NCI-H226 (cell line): ENCODE measurements around the gene CHCHD1.
"Not testable (repeated sequence)": the region's sequence is repeated elsewhere in the genome, so short reads cannot be mapped to it uniquely, and the experiment has no call there.

Source experiments
- DNase-seq: peaks from one replicate; pipeline ENCODE4 v3.0.0-alpha.2; 2015

CHCHD1 gene

DNA sequence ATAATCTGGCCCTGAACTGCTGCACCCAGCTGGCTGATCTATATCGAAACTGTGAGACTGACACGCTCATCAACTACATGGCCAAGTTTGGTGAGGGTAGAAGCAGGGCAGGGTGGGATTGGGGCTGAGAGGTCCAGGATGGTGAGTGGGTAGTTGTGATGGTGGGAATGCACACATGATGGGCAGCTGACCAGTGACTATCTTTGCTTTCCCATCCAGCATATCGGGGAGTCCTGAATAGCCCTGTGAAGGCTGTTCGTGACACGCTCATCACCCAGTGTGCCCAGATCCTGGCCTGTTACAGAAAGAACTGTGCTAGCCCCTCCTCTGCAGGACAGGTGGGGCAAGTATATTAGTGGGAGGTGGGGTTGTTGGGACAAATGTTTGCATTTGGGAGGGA lies 12.5 kb upstream of the CHCHD1 start:
- no peak for DNase-seq

DNA sequence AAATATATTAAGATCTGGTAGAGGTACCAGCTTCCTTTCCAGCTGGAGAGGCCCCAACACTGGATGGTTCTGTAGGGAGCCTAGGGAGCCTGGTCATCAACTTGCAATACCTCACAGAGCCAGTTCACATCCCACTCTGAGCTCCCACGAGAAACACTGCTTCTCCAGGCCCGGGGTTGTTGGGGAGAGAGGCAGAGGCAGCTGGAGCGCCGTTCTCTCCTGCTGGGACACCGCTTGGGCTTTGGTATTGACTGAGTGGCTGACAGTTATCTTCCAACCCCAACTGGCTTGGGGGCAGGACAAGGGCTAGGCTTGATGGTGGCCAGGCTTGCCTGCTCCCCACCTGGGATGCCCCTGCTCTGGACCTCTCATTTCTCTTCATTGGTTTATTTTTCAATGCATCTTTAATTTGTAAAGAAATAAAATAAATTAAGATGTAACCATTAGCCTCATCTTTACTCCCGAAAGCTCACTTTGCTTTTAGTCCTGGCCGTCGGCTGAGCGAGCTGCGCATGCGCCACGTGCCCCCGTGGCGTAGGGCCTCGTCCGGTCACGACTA lies 10.0 kb upstream of the CHCHD1 start:
- DNase-seq, result no peak

DNA sequence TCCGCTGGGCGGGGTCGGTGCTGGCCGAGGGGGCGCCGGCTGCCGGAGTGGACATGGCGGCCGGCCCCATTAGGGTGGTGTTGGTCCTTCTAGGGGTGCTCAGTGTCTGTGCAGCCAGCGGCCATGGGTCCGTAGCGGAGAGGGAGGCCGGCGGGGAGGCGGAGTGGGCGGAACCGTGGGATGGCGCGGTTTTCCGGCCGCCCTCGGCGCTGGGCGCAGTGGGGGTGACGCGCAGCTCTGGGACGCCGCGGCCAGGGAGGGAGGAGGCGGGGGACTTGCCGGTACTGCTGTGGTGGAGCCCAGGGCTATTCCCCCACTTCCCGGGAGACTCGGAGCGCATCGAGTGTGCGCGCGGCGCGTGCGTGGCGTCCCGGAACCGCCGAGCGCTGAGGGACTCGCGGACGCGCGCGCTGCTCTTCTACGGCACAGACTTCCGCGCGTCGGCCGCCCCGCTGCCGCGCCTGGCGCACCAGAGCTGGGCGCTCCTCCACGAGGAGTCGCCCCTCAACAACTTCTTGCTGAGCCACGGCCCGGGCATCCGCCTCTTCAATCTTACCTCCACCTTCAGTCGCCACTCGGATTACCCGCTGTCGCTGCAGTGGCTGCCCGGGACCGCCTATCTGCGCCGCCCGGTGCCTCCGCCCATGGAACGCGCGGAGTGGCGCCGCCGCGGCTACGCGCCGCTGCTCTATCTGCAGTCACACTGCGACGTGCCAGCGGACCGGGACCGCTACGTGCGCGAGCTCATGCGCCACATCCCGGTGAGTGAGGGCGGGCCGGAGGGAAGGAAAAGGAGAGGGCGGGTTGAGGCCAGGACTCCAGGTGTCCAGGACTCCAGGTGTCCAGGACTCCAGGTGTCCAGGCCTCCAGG lies 9.3 kb upstream of the CHCHD1 start:
- DNase-seq, result peak; percentile 89

DNA sequence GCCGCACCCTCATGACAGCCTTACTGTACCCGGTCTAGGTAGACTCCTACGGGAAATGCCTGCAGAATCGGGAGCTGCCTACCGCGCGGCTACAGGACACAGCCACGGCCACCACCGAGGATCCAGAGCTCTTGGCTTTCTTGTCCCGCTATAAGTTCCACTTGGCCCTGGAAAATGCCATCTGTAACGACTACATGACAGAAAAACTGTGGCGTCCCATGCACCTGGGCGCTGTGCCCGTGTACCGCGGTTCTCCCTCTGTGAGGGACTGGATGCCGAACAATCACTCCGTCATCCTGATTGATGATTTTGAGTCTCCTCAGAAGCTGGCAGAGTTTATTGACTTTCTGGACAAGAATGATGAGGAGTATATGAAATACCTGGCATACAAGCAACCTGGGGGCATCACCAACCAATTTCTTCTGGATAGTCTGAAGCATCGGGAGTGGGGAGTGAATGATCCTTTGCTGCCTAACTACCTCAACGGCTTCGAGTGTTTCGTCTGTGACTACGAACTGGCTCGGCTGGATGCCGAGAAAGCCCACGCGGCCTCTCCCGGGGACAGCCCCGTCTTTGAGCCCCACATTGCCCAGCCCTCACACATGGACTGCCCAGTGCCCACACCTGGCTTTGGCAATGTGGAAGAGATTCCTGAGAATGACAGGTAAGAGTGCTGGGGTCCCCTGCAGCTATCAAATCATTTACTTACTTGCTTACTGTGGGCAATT lies 8.5 kb upstream of the CHCHD1 start:
- no peak for DNase-seq

DNA sequence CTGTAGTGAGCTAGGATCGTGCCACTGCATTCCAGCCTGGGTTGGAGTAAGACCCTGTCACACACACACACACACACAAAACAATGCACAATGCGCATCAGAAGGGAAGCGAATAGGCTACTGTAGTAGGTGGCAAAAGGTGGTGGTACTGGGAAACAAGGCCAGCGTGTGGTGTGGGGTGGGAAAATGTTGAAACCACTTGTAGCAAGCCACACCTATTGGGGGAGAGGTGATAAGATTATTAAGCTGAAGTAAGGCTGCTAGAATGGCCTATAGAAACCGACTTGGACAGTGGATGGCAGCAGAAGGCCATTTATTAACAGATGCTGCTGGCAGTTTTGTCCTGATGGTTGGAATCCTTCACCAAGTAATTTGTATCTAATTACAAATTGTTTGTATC lies 7.2 kb upstream of the CHCHD1 start:
- peak; percentile 30 for DNase-seq

DNA sequence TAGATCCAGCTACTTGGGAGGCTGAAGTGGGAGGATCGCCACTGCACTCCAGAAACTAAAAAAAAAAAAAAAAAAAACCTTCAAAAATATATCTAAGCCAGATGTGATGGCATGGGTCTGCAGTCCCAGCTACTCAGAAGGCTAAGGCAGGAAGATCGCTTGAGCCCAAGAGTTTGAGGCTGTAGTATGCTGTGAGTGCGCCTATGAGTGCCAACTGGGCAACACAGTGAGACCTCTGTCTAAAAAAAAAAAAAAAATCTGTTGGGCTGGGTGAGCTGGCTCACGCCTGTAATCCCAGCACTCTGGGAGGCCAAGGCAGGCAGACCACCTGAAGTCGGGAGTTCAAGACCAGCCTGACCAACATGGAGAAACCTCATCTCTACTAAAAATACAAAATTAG lies 2.8 kb upstream of the CHCHD1 start:
- no peak for DNase-seq

DNA sequence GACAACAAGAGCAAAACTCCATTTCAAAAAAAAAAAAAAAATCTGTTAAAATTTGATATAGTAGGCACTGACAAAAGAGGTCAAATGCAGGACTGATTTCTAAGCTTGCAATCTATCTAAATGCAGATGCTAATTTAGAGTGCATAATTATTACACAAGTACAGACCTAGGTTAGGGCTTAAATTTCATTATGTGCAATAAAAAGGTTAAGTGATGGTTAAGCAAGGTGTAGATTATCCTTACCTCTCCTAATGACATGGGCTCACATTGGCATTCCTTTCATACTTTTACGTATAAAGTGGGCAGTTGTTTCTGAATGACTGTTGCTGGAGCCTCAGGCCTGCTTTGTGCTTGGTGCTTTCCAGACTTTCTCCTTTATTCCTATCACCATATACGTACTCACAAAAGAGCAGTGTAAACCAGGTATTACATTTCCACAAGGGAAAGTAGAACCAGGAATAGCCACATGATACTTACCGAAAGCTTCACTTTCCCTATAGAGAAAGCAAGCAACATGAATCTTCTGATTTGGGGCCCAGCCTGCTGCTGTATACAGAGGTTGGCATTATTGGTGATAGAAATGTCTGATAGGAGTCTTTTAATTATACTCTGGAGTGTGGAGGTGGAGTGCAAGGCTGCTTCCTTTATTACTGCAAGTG lies 2.2 kb upstream of the CHCHD1 start:
- DNase-seq, result no peak

DNA sequence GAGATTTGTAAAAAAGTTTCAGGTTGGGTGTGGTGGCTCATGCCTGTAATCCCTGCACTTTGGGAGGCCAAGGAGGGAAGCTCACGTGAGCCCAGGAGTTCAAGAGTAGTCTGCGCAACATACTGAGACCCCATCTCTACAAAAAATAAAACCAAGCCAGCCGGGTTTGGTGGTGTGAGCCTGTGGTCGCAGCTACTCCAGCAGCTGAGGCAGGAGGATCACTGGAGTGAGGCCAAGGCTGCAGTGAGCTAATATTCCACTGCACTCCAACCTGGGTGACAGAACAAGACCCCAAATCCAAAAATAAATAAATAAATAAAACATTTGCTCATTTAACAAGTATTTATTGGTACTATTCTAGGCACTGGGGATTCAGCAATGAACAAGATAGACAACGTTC lies 1.5 kb upstream of the CHCHD1 start:
- no peak for DNase-seq

DNA sequence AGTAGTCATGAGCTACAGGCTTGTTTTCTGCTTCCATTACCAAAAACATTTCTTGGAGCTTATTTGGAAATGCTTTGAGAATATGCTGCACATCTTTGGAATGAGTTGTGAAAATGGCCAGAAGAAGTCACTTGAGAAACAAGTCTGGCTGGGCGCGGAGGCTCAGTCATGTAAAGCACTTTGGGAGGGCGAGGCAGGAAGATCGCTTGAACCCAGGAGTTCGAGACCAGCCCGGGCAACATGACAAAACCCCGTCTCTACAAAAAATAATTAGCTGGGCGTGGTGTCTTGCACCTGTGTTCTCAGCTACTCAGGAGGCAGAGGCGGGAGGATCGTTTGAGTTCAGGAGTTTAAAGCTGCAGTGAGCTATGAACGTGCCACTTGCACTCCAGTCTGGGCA lies 882 bp upstream of the CHCHD1 start:
- DNase-seq, result no peak

DNA sequence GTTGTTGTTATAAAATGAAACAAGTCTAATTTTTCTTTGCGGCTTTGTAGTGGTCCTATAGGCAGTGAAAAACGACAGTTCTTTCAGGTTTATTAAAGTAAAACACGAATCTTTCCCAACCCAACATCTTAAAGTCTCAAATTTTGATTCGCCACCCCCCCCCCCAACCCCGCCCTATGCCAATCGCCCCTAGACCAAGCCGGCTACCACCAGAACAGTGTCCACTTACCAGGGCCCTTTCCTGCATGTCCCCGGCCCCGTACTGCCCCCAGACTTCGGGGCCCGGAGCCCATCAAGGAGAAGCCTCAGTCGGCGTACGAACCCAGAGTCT lies 335 bp upstream of the CHCHD1 start:
- no peak for DNase-seq

DNA sequence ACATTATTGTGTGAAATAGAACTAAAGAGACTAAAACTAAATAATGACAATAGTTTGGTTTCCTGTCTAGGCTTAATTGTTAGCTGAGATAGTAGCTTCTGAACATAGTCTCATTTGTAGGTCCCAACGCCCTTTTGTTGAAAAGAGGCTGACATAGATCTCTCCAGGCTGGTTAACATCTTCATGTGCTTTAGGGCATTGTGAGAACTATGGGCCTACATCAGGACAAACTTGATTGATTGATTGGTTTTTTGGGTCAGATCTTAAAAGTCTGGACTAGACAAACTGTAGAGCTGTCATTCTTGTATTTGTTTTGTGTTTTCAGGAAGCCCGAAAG lies 869 bp downstream of the CHCHD1 start:
- DNase-seq, result no peak

DNA sequence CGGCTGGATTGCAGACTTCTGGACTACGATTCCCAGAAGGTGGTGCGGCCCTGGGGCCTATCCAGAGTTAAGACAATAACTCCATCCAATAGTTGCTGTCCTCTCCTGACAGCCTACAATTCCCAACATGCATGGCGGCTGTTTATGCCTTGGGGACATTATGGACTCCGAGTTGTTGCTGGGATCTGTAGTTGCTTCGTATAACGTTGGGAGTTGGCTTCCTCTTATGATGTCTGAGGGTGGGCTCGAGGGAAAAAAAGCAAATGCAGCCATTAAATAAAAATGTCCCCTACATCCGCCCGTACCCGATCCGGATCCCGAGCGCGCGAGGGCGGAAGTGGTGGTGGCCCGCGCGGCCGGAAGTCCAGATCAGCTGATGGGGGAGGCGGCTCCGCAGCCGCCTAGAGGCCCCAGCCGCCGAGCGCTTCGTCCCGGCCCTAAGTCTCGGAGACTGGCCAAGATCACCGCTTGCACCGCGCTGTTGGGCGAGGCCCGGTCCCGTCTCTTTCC lies 3.4 kb downstream of the CHCHD1 start, which contains the start of gene ZSWIM8:
Gene ZSWIM8, plus strand, starts transcription at position 396 of the 510 bp plus-strand sequence. CDS start 273 bp downstream, outside the sequence.
- DNase-seq, result peak; percentile 90

DNA sequence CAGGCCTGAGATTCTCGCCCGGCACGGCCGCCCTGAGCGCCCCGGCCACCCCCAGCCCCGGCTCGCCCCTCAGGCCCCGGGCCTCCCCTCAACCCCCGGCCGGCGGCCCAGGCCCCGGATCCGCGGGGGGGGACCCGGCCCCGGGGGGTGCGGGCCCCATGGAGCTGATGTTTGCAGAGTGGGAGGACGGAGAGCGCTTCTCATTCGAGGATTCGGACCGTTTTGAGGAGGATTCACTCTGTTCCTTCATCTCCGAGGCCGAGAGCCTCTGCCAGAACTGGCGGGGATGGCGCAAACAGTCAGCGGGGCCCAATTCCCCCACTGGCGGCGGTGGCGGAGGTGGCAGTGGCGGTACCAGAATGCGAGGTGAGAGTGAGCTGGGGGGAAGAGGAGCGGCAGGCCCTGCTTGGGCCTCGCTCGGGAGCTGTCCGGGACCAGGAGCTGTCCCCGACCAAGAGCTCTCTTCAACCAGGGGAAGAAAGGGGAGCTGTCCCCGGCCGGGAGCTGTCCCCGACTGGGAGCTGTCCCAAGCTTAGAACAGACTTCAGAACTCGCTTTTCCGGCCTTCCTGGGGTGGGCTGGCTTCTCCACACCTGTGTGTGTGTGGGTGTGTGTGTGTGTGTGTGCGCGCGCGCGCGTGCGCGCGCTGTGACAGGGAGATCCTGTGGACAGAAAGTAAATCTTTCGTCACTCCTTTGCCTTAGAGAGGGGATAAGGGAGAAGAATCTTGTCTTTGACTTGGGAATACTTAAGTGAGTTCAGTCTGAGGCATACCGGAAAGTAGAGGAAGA lies 4.1 kb downstream of the CHCHD1 start:
- no peak for DNase-seq

DNA sequence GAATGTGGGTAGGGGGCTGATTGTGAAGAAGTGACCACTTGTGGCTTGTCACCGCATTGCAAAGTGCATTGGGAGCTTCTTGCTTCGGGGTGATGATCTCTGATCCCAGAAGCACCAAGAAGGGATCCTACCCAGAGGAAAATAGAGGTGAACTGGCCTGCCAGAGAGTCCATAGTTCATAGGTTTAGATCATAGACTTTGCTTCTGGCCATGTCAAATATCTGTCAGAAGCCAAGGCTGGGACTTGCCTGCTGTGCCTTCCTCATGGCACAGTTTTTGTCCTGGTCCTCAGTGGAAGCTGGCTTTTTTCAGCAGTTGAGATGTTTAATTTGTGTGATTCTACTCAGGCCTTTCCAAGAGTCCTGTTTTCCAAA lies 4.7 kb downstream of the CHCHD1 start:
- DNase-seq, result no peak

DNA sequence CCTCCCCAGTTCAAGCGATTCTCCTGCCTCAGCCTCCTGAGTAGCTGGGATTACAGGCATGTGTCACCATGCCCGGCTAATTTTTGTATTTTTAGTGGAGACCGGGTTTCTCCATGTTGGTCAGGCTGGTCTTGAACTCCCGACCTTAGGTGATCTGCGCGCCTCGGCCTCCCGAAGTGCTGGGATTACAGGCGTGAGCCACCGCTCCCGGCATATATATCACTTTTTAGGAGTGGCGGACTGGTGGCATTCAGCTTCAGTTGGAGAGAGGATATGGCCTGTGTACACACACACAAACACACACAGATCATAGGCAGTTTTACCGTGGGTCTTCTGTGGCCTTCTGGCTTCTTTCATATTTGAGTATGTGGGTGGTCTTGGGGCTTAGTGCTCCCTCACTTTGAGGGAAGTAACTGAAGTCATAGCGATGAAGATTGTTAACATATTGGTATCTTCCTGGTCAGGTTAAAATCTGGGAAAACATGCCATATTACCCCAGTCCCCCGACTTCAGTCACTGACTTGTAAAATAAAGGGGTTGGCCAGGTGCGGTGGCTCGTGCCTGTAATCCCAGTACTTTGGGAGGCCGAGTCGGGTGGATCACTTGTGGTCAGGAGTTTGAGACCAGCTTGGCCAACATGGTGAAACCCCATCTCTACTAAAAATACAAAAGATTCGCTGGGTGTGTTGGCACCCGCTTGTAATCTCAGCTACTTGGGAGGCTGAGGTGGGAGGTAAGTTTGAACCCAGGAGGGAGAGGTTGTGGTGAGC lies 5.4 kb downstream of the CHCHD1 start:
- not testable (repeated sequence) for DNase-seq

DNA sequence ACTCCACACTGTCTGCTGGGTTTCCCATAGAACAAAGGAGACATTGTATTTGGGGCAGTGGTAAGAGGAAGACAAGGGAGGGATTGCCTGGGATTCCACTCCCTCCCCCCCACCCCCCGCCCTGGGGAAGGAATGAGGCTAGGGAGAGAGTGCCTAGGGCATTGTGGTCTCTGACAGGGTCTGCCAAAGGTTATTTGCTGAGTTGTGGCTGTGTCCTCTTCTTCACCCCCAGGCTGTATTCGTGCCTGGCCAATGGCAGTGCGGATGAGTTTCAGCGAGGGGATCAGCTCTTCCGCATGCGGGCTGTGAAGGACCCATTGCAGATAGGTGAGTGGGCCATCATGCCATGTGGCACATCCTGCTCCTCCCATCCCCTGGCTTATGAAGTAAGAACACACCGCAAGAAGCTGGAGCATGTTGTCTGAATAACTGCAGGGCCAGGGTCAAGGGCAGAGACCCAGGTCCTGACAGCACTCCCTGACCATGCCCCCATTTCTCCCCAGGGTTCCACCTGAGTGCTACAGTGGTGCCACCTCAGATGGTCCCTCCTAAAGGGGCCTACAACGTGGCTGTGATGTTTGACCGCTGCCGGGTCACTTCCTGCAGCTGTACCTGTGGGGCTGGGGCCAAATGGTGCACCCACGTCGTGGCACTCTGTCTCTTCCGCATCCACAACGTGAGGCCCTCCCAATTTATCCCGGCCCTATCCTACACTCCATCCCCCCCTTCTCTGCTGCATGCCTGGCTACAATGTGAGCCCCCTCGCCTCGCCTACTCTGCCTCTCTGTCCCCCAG lies 7.2 kb downstream of the CHCHD1 start:
- no peak for DNase-seq

DNA sequence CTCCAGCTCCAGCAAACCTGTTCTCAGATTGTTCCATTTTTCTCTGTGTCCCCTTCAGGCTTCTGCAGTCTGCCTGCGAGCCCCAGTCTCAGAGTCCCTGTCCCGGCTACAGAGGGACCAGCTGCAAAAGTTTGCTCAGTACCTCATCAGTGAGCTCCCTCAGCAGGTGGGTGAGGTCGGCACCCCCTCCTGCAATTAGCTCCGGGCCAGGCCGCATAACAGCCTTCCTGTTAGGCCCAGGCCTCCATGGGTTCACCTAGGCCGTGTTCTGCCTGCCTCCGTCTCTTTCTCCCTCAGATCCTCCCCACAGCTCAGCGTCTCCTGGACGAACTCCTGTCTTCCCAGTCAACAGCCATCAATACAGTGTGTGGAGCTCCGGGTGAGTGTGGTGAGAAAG lies 7.8 kb downstream of the CHCHD1 start:
- no peak for DNase-seq

DNA sequence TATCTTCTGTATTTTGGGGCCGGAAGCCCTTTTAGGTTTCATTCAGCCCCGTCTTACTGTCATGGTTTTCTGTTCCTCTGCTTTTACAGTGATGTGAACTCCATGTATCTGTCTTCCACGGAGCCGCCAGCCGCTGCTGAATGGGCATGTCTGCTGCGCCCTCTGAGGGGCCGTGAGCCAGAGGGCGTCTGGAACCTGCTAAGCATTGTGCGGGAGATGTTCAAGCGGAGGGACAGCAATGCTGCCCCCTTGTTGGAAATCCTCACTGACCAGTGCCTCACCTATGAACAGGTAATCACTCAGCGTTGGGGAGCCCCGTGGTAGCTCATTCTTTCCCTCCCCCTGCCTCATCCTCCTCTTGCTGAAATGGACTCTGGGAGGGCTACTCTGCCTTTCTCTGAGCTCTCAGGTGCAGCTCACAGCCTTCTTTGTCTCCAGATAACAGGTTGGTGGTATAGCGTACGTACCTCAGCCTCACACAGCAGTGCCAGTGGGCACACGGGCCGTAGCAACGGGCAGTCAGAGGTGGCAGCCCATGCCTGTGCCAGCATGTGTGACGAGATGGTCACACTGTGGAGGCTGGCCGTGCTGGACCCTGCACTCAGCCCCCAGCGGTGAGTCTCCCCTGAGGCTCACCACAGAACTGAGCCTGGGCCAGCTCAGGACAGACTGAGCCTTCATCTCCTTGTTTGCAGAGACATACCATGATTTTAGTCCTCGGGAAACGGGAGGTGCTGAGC lies 9.2 kb downstream of the CHCHD1 start:
- no peak for DNase-seq

DNA sequence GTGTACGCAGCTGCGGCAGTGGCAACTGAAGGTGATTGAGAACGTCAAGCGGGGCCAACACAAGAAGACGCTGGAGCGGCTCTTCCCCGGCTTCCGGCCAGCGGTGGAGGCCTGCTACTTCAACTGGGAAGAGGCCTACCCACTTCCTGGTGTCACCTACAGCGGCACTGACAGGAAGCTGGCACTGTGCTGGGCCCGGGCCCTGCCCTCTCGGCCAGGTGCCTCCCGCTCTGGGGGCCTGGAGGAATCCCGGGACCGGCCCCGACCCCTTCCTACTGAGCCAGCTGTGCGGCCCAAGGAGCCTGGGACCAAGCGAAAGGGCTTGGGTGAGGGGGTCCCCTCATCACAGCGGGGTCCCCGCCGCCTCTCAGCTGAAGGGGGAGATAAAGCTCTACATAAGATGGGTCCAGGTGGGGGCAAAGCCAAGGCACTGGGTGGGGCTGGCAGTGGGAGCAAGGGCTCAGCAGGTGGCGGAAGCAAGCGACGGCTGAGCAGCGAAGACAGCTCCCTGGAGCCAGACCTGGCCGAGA lies 10.1 kb downstream of the CHCHD1 start:
- no peak for DNase-seq

DNA sequence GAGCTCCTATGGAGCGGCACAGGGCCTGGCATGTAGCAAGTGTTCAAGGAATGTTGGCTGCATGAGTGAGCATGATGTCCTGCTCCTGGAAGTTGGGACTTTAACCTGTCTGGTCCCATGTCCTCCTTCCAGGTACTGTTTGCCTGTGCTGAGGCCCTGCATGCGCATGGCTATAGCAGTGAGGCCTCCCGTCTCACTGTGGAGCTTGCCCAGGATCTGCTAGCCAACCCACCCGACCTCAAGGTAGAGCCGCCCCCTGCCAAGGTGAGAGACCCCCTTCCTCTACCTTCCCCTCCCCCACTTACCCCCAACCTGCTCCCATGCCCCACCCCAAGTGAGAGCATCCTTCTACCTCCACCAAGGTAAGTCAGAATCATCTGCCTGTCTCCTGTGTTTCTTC lies 11.6 kb downstream of the CHCHD1 start:
- no peak for DNase-seq
